ENCODE results near the gene C15orf40.

The C15orf40 gene

GRCh38 chr15:82993144-82993543, 18.3 kb downstream of the C15orf40 start:
- DNase-seq (ENCODE audit: low read depth) = no peak

- DNase-seq (ENCODE audit: low read depth) = no peak
Observed at GRCh38 chr15:82992436-82992998, 18.9 kb downstream of the C15orf40 start.

- DNase-seq (ENCODE audit: low read depth) = no peak
Observed at GRCh38 chr15:82986442-82986780, 25.0 kb downstream of the C15orf40 start.

- peak; percentile 88 for DNase-seq (ENCODE audit: low read depth)
Observed at GRCh38 chr15:82985688-82986441, 25.6 kb downstream of the C15orf40 start, which contains the start of gene RAMAC. TSS of gene RAMAC (plus strand) at chr15:82986210. CDS start at chr15:82989019, 2,809 bp downstream.

GRCh38 chr15:82980981-82981380, 30.5 kb downstream of the C15orf40 start:
- no peak for DNase-seq (ENCODE audit: low read depth)

- DNase-seq (ENCODE audit: low read depth) = no peak
Observed at GRCh38 chr15:82979726-82980125, 31.7 kb downstream of the C15orf40 start.

- DNase-seq (ENCODE audit: low read depth) = no peak
Observed at GRCh38 chr15:82978438-82978837, 33.0 kb downstream of the C15orf40 start.

- no peak for DNase-seq (ENCODE audit: low read depth)
Observed at GRCh38 chr15:82977076-82977475, 34.4 kb downstream of the C15orf40 start.

- DNase-seq (ENCODE audit: low read depth) = no peak
Observed at GRCh38 chr15:82972990-82973389, 38.4 kb downstream of the C15orf40 start.

- DNase-seq (ENCODE audit: low read depth) = no peak
Observed at GRCh38 chr15:82971218-82971984, 40.0 kb downstream of the C15orf40 start.

GRCh38 chr15:82970696-82971095, 40.7 kb downstream of the C15orf40 start:
- DNase-seq (ENCODE audit: low read depth) = no peak

- DNase-seq (ENCODE audit: low read depth) = no peak
Observed at GRCh38 chr15:82970078-82970686, 41.3 kb downstream of the C15orf40 start.

GRCh38 chr15:82969353-82969752, 42.1 kb downstream of the C15orf40 start:
- DNase-seq (ENCODE audit: low read depth) = no peak

GRCh38 chr15:82968066-82968465, 43.4 kb downstream of the C15orf40 start:
- DNase-seq (ENCODE audit: low read depth) = no peak

GRCh38 chr15:82966671-82967071, 44.8 kb downstream of the C15orf40 start:
- no peak for DNase-seq (ENCODE audit: low read depth)

- no peak for DNase-seq (ENCODE audit: low read depth)
Observed at GRCh38 chr15:82964890-82965289, 46.5 kb downstream of the C15orf40 start.

- no peak for DNase-seq (ENCODE audit: low read depth)
Observed at GRCh38 chr15:82963471-82964341, 47.7 kb downstream of the C15orf40 start.

GRCh38 chr15:82960766-82961165, 50.7 kb downstream of the C15orf40 start:
- no peak for DNase-seq (ENCODE audit: low read depth)

- no peak for DNase-seq (ENCODE audit: low read depth)
Observed at GRCh38 chr15:82959423-82959822, 52.0 kb downstream of the C15orf40 start.

- DNase-seq (ENCODE audit: low read depth) = no peak
Observed at GRCh38 chr15:82958638-82959037, 52.8 kb downstream of the C15orf40 start.

Data from HS-5 (cell line).